HG03460 (cell line): ENCODE measurements around the gene FBXO2.
"Not testable (repeated sequence)": the region's sequence is repeated elsewhere in the genome, so short reads cannot be mapped to it uniquely, and the experiment has no call there.

Experiments used
- ATAC-seq: cut with Tn5 transposase; IDR thresholded peaks from one replicate; pipeline ENCODE4 v1.9.1; 2021; ENCODE audit not compliant: unreplicated experiment

FBXO2 gene

GRCh38 chr1:11653101-11653860 lies 948 bp downstream of the FBXO2 start:
- ATAC-seq = no peak

GRCh38 chr1:11652203-11652780 lies 1.9 kb downstream of the FBXO2 start:
- ATAC-seq = no peak

GRCh38 chr1:11651017-11651416 lies 3.2 kb downstream of the FBXO2 start:
- no peak for ATAC-seq

GRCh38 chr1:11650331-11650991 lies 3.8 kb downstream of the FBXO2 start:
- no peak for ATAC-seq

GRCh38 chr1:11649624-11650330 lies 4.5 kb downstream of the FBXO2 start:
- no peak for ATAC-seq

- ATAC-seq = no peak
Measured at GRCh38 chr1:11649237-11649623, 5.0 kb downstream of the FBXO2 start.

GRCh38 chr1:11648732-11649158 lies 5.5 kb downstream of the FBXO2 start:
- no peak for ATAC-seq

GRCh38 chr1:11648039-11648438 lies 6.2 kb downstream of the FBXO2 start:
- ATAC-seq = no peak

GRCh38 chr1:11647333-11647732 lies 6.9 kb downstream of the FBXO2 start:
- no peak for ATAC-seq

- no peak for ATAC-seq
Measured at GRCh38 chr1:11646317-11646716, 7.9 kb downstream of the FBXO2 start.

GRCh38 chr1:11645670-11646265 lies 8.5 kb downstream of the FBXO2 start:
- ATAC-seq = no peak

GRCh38 chr1:11645270-11645669 lies 9.0 kb downstream of the FBXO2 start:
- no peak for ATAC-seq

- ATAC-seq = no peak
Measured at GRCh38 chr1:11643782-11644181, 10.4 kb downstream of the FBXO2 start.

- ATAC-seq = not testable (repeated sequence)
Measured at GRCh38 chr1:11642418-11643017, 11.7 kb downstream of the FBXO2 start.

GRCh38 chr1:11641776-11642305 lies 12.4 kb downstream of the FBXO2 start:
- ATAC-seq = no peak

GRCh38 chr1:11640944-11641343 lies 13.3 kb downstream of the FBXO2 start:
- no peak for ATAC-seq

GRCh38 chr1:11640101-11640500 lies 14.1 kb downstream of the FBXO2 start:
- ATAC-seq = no peak

- ATAC-seq = no peak
Measured at GRCh38 chr1:11639372-11639771, 14.9 kb downstream of the FBXO2 start.

GRCh38 chr1:11638121-11638520 lies 16.1 kb downstream of the FBXO2 start:
- no peak for ATAC-seq

- no peak for ATAC-seq
Measured at GRCh38 chr1:11634365-11635192, 19.6 kb downstream of the FBXO2 start.
